WTC11 (cell line): Measurements from ENCODE around the gene LRRC28. TPM values are rescaled to one million over a fixed set of nuclear protein-coding genes. Genes with fewer than 3 reads are reported as not detected.

ENCODE experiments used
- ATAC-seq: fragments of 200-7000 bp; cut with Tn5 transposase; 2 replicates; pipeline ENCODE4 v1.10.0; 2021; ENCODE audit warnings: mild to moderate bottlenecking, moderate library complexity
- CTCF ChIA-PET: fragments of 300-600 bp; sonication (Branson Sonifier 250); formaldehyde crosslinking; loops from one replicate; lab custom pipeline; 2021; ENCODE audit warnings: antibody characterized with exemption; lab: Charles Lee
- POLR2A ChIA-PET: fragments of 350-600 bp; sonication (Branson Sonifier 250); formaldehyde crosslinking; loops from one replicate; lab custom pipeline; 2021; ENCODE audit warnings: antibody characterized with exemption; lab: Charles Lee
- DNase-seq: peaks from one replicate; pipeline ENCODE4 v3.0.0; 2021; ENCODE audit warnings: low spot score
- H3K27ac Mint-ChIP-seq: 2 replicates; pipeline ENCODE4 v1.8.0; 2021; ENCODE audit warnings: mixed read lengths
- H3K27me3 Mint-ChIP-seq: 2 replicates; pipeline ENCODE4 v1.8.0; 2021; ENCODE audit warnings: low read depth, mild to moderate bottlenecking, moderate library complexity, mixed read lengths
- H3K36me3 Mint-ChIP-seq: 2 replicates; pipeline ENCODE4 v1.8.0; 2021; ENCODE audit warnings: mixed read lengths
- H3K4me1 Mint-ChIP-seq: 2 replicates; pipeline ENCODE4 v1.8.0; 2022; ENCODE audit warnings: mixed read lengths
- H3K4me3 Mint-ChIP-seq: 2 replicates; pipeline ENCODE4 v1.8.0; 2021; ENCODE audit warnings: mild to moderate bottlenecking, moderate library complexity, mixed read lengths
- H3K9me3 Mint-ChIP-seq: 2 replicates; pipeline ENCODE4 v1.8.0; 2021; ENCODE audit warnings: mixed read lengths
- CREM ChIP-seq: sonication (generic); formaldehyde crosslinking; IDR thresholded peaks from 2 replicates; pipeline ENCODE4 v1.8.1; 2022; ENCODE audit warnings: mild to moderate bottlenecking, missing genetic modification reagents, moderate library complexity
- E2F1 ChIP-seq: sonication (generic); formaldehyde crosslinking; IDR thresholded peaks from 2 replicates; pipeline ENCODE4 v1.8.0; 2022; ENCODE audit warnings: mild to moderate bottlenecking, missing genetic modification reagents
- E2F5 ChIP-seq: sonication (generic); formaldehyde crosslinking; IDR thresholded peaks from 2 replicates; pipeline ENCODE4 v1.8.1; 2022; ENCODE audit warnings: mild to moderate bottlenecking, moderate library complexity, missing genetic modification reagents
- EMX1 ChIP-seq: fragments of 250-450 bp; sonication (Bioruptor Pico); IDR thresholded peaks from 2 replicates; pipeline ENCODE4 v1.8.0; 2021; ENCODE audit warnings: mild to moderate bottlenecking
- ESRRA ChIP-seq: sonication (generic); formaldehyde crosslinking; IDR thresholded peaks from 2 replicates; pipeline ENCODE4 v1.8.1; 2022; ENCODE audit warnings: mild to moderate bottlenecking, missing genetic modification reagents, borderline replicate concordance
- FOXJ3 ChIP-seq: sonication (generic); formaldehyde crosslinking; IDR thresholded peaks from 2 replicates; pipeline ENCODE4 v1.9.0; 2021; ENCODE audit warnings: missing genetic modification reagents, mild to moderate bottlenecking, borderline replicate concordance
- GTF2I ChIP-seq: fragments of 250-450 bp; sonication (Bioruptor Pico); conservative IDR thresholded peaks from 2 replicates; pipeline ENCODE4 v1.4.0; 2021; ENCODE audit warnings: mild to moderate bottlenecking
- IRF2 ChIP-seq: sonication (generic); formaldehyde crosslinking; IDR thresholded peaks from 2 replicates; pipeline ENCODE4 v1.8.0; 2022; ENCODE audit warnings: low read depth, missing genetic modification reagents, borderline replicate concordance
- KAT7 ChIP-seq: sonication (generic); formaldehyde crosslinking; IDR thresholded peaks from 2 replicates; pipeline ENCODE4 v1.8.1; 2023; ENCODE audit warnings: missing genetic modification reagents, mild to moderate bottlenecking, borderline replicate concordance
- NFATC4 ChIP-seq: fragments of 250-450 bp; sonication (Bioruptor Pico); IDR thresholded peaks from 2 replicates; pipeline ENCODE4 v1.9.0; 2021; ENCODE audit warnings: mild to moderate bottlenecking
- SMAD3 ChIP-seq: sonication (generic); formaldehyde crosslinking; IDR thresholded peaks from 2 replicates; pipeline ENCODE4 v1.8.0; 2022; ENCODE audit warnings: missing genetic modification reagents, mild to moderate bottlenecking, borderline replicate concordance
- SOX15 ChIP-seq: fragments of 250-450 bp; sonication (Bioruptor Pico); IDR thresholded peaks from 2 replicates; pipeline ENCODE4 v1.9.0; 2021; ENCODE audit warnings: mild to moderate bottlenecking
- ZNF317 ChIP-seq: sonication (generic); formaldehyde crosslinking; IDR thresholded peaks from 2 replicates; pipeline ENCODE4 v1.8.1; 2023; ENCODE audit warnings: low read depth, mild to moderate bottlenecking, moderate library complexity, missing genetic modification reagents, borderline replicate concordance
- total RNA-seq: library from RNA; stranded (reverse); gene quantifications from 3 replicates; pipeline ENCODE4 v1.2.3, GENCODE V29; 2021
- TF ChIP-seq, protein P1 (sequence below): sonication (generic); formaldehyde crosslinking; IDR thresholded peaks from 2 replicates; pipeline ENCODE4 v1.8.1; 2023; ENCODE audit warnings: mild to moderate bottlenecking, missing genetic modification reagents
- TF ChIP-seq, protein P2 (sequence below): sonication (generic); formaldehyde crosslinking; IDR thresholded peaks from 2 replicates; pipeline ENCODE4 v1.8.0; 2022; ENCODE audit warnings: mild to moderate bottlenecking, missing genetic modification reagents
- TF ChIP-seq, protein P3 (sequence below): sonication (generic); formaldehyde crosslinking; conservative IDR thresholded peaks from 2 replicates; pipeline ENCODE4 v1.8.1; 2023; ENCODE audit warnings: mild to moderate bottlenecking, low read depth, missing genetic modification reagents, moderate library complexity
- TF ChIP-seq, protein P4 (sequence below): sonication (generic); formaldehyde crosslinking; IDR thresholded peaks from 2 replicates; pipeline ENCODE4 v1.8.1; 2023; ENCODE audit warnings: mild to moderate bottlenecking, missing genetic modification reagents, borderline replicate concordance
- TF ChIP-seq, protein P5 (sequence below): sonication (generic); formaldehyde crosslinking; conservative IDR thresholded peaks from 2 replicates; pipeline ENCODE4 v1.8.1; 2022; ENCODE audit warnings: mild to moderate bottlenecking, missing genetic modification reagents

The LRRC28 gene
- total RNA-seq, 1 experiment from 2014 or later: 18.4 TPM

DNA sequence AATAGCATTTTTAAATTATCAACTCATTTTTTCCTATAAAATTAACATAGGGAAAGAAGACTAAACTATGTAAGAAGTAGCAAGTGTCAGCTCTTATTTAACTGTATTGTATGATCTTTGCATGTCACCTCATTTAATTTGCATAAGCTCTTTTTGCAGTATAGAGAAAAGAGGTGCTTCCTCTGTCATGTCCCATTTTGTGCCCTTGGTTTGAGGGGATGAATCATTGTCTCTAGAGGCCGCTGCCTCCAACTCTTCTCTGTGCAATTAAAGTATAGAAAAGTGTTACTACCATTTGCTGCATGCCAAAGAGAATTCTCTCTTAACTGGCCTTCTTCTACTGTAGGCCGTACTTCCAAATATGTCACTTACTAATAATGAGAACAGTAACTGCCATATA, 93.4 kb downstream of the LRRC28 start:
- peaks cover 5% of the 10 kb centered on the region for H3K9me3 Mint-ChIP-seq

GRCh38 chr15:99345242-99345641, 94.0 kb downstream of the LRRC28 start:
- peaks cover 6% of the 10 kb centered on the region for H3K36me3 Mint-ChIP-seq
- no peak overlapping the region for H3K27ac Mint-ChIP-seq
- no peaks in the 10 kb centered on the region for H3K27me3 Mint-ChIP-seq
- no peak for DNase-seq
- POLR2A ChIA-PET: no interaction called here
- no peak for ATAC-seq
- H3K9me3 Mint-ChIP-seq: peaks cover 5% of the 10 kb centered on the region
- TF ChIP-seq EMX1 (CRISPR knock-in tag) (no peak), ESRRA (CRISPR knock-in tag) (no peak), CREM (CRISPR knock-in tag) (no peak), E2F1 (CRISPR knock-in tag) (no peak), NFATC4 (CRISPR knock-in tag) (no peak), GTF2I (CRISPR knock-in tag) (no peak)
- TF ChIP-seq, protein P1, sequence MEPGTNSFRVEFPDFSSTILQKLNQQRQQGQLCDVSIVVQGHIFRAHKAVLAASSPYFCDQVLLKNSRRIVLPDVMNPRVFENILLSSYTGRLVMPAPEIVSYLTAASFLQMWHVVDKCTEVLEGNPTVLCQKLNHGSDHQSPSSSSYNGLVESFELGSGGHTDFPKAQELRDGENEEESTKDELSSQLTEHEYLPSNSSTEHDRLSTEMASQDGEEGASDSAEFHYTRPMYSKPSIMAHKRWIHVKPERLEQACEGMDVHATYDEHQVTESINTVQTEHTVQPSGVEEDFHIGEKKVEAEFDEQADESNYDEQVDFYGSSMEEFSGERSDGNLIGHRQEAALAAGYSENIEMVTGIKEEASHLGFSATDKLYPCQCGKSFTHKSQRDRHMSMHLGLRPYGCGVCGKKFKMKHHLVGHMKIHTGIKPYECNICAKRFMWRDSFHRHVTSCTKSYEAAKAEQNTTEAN (CRISPR knock-in tag): no peak
- TF ChIP-seq, protein P2, sequence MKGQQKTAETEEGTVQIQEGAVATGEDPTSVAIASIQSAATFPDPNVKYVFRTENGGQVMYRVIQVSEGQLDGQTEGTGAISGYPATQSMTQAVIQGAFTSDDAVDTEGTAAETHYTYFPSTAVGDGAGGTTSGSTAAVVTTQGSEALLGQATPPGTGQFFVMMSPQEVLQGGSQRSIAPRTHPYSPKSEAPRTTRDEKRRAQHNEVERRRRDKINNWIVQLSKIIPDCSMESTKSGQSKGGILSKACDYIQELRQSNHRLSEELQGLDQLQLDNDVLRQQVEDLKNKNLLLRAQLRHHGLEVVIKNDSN (CRISPR knock-in tag): no peak
- TF ChIP-seq, all 79 proteins: peak for 0
- no peak overlapping the region for H3K4me3 Mint-ChIP-seq
- H3K4me1 Mint-ChIP-seq: peaks cover 7% of the 10 kb centered on the region
- CTCF ChIA-PET: interaction anchor here (1.3 kb wide), 1 partner anchor 40 kb away, joined by 4 read pairs; no protein-coding TSS in a partner anchor

More for the DNA sequence above, 93.4 kb downstream of the LRRC28 start:
- CTCF ChIA-PET: interaction anchor here (0.8 to 1.6 kb wide), 5 partner anchors 9 to 360 kb away, joined by 3 to 11 read pairs (median 4); no protein-coding TSS in a partner anchor
- ATAC-seq: no peak
- H3K4me1 Mint-ChIP-seq: peaks cover 5% of the 10 kb centered on the region
- no peak overlapping the region for H3K4me3 Mint-ChIP-seq
- POLR2A ChIA-PET: no interaction called here
- H3K36me3 Mint-ChIP-seq: peaks cover 6% of the 10 kb centered on the region
- H3K27me3 Mint-ChIP-seq: no peaks in the 10 kb centered on the region
- DNase-seq: no peak
- TF ChIP-seq E2F5 (CRISPR knock-in tag): no peak
- TF ChIP-seq, protein P3, sequence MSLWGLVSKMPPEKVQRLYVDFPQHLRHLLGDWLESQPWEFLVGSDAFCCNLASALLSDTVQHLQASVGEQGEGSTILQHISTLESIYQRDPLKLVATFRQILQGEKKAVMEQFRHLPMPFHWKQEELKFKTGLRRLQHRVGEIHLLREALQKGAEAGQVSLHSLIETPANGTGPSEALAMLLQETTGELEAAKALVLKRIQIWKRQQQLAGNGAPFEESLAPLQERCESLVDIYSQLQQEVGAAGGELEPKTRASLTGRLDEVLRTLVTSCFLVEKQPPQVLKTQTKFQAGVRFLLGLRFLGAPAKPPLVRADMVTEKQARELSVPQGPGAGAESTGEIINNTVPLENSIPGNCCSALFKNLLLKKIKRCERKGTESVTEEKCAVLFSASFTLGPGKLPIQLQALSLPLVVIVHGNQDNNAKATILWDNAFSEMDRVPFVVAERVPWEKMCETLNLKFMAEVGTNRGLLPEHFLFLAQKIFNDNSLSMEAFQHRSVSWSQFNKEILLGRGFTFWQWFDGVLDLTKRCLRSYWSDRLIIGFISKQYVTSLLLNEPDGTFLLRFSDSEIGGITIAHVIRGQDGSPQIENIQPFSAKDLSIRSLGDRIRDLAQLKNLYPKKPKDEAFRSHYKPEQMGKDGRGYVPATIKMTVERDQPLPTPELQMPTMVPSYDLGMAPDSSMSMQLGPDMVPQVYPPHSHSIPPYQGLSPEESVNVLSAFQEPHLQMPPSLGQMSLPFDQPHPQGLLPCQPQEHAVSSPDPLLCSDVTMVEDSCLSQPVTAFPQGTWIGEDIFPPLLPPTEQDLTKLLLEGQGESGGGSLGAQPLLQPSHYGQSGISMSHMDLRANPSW (CRISPR knock-in tag): no peak
- TF ChIP-seq IRF2 (CRISPR knock-in tag): no peak
- TF ChIP-seq SOX15 (CRISPR knock-in tag): no peak
- TF ChIP-seq ZNF317 (CRISPR knock-in tag): no peak
- no peak for TF ChIP-seq CREM (CRISPR knock-in tag)
- no peak for TF ChIP-seq FOXJ3 (CRISPR knock-in tag)
- TF ChIP-seq, protein P4, sequence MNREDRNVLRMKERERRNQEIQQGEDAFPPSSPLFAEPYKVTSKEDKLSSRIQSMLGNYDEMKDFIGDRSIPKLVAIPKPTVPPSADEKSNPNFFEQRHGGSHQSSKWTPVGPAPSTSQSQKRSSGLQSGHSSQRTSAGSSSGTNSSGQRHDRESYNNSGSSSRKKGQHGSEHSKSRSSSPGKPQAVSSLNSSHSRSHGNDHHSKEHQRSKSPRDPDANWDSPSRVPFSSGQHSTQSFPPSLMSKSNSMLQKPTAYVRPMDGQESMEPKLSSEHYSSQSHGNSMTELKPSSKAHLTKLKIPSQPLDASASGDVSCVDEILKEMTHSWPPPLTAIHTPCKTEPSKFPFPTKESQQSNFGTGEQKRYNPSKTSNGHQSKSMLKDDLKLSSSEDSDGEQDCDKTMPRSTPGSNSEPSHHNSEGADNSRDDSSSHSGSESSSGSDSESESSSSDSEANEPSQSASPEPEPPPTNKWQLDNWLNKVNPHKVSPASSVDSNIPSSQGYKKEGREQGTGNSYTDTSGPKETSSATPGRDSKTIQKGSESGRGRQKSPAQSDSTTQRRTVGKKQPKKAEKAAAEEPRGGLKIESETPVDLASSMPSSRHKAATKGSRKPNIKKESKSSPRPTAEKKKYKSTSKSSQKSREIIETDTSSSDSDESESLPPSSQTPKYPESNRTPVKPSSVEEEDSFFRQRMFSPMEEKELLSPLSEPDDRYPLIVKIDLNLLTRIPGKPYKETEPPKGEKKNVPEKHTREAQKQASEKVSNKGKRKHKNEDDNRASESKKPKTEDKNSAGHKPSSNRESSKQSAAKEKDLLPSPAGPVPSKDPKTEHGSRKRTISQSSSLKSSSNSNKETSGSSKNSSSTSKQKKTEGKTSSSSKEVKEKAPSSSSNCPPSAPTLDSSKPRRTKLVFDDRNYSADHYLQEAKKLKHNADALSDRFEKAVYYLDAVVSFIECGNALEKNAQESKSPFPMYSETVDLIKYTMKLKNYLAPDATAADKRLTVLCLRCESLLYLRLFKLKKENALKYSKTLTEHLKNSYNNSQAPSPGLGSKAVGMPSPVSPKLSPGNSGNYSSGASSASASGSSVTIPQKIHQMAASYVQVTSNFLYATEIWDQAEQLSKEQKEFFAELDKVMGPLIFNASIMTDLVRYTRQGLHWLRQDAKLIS (CRISPR knock-in tag): no peak
- TF ChIP-seq, protein P5, sequence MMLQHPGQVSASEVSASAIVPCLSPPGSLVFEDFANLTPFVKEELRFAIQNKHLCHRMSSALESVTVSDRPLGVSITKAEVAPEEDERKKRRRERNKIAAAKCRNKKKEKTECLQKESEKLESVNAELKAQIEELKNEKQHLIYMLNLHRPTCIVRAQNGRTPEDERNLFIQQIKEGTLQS (CRISPR knock-in tag): no peak
- no peak for TF ChIP-seq SMAD3
- no peak for TF ChIP-seq KAT7 (CRISPR knock-in tag)
- no peak overlapping the region for H3K27ac Mint-ChIP-seq
